K562 (cell line): ENCODE results near the gene NOVA1. TPM values are rescaled to one million over a fixed set of nuclear protein-coding genes. Genes with fewer than 3 reads are reported as not detected.

Experiments
- ATAC-seq: fragments of 200-7000 bp; cut with Tn5 transposase; 3 replicates; pipeline ENCODE4 v1.9.1; 2020; ENCODE audit warnings: moderate library complexity
- BruUV-seq: library from RNA; stranded (reverse); fragments of 400-500 nt; replicated peaks from 2 replicates; lab custom pipeline; 2021; lab: Mats Ljungman, UMichigan
- CTCF ChIA-PET: fragments of 300-600 bp; formaldehyde crosslinking; extraction: SDS; loops from one replicate; lab custom pipeline; 2021; ENCODE audit warnings: low intra/inter-chr PET ratio; lab: Yijun Ruan, JAX
- POLR2A ChIA-PET: fragments of 300-600, 350-650 bp; sonication (Branson Sonifier 250); formaldehyde crosslinking; extraction: SDS; loops from one replicate; lab custom pipeline; 2021; ENCODE audit warnings: antibody characterized with exemption, inconsistent platforms; lab: Yijun Ruan, JAX
- DNase-seq, 4 experiments: peaks; one replicate each; pipeline versions ENCODE4 v3.0.0 to v3.0.0-alpha.2; 2011 to 2018; ENCODE audit warnings: low spot score in 3 of 4, mixed read lengths in 3 of 4; ENCODE audit errors: extremely low read depth in 1 of 4
- FAIRE-seq: peaks from 2 replicates; lab custom pipeline; 2011; peaks lifted over from hg19 to GRCh38; lab: Jason Lieb, UNC
- H2AFZ ChIP-seq: 2 replicates; pipeline ENCODE4 v1.6.0; 2011; ENCODE audit warnings: low read depth, low read length, control low read depth, inconsistent platforms
- H3K27ac ChIP-seq: fragments of 200-600 bp; 3 replicates; pipeline ENCODE4 v1.8.0; 2011; ENCODE audit warnings: low read depth, mild to moderate bottlenecking, control low read depth, inconsistent platforms, low read length, moderate library complexity, mixed read lengths; ENCODE audit errors: extremely low read depth
- H3K27me3 ChIP-seq, 2 experiments: fragments of 300-600 bp in 1 of 2; 2 replicates in 1 of 2; 3 replicates in 1 of 2; pipeline versions ENCODE4 v1.6.0 to v1.8.0; 2011; ENCODE audit warnings: inconsistent platforms in 2 of 2, low read length in 2 of 2, mild to moderate bottlenecking in 1 of 2, mixed read lengths in 1 of 2, moderate library complexity in 1 of 2; ENCODE audit not compliant: control insufficient read depth in 2 of 2, insufficient read depth in 2 of 2
- H3K36me3 ChIP-seq: fragments of 300-600 bp; 3 replicates; pipeline ENCODE4 v1.8.0; 2011; ENCODE audit warnings: mild to moderate bottlenecking, low read length, inconsistent platforms; ENCODE audit not compliant: control insufficient read depth, insufficient read depth
- H3K4me1 ChIP-seq, 2 experiments: fragments of 200-600 bp in 1 of 2; replicated peaks in 1 of 2; 2 replicates in 1 of 2; 3 replicates in 1 of 2; pipeline versions ENCODE4 v1.5.1 to v1.8.0; 2011; ENCODE audit warnings: inconsistent platforms in 2 of 2, low read length in 2 of 2, mild to moderate bottlenecking in 1 of 2, mixed read lengths in 1 of 2, moderate library complexity in 1 of 2; ENCODE audit not compliant: control insufficient read depth in 2 of 2, insufficient read depth in 2 of 2
- H3K4me2 ChIP-seq: 2 replicates; pipeline ENCODE4 v1.6.1; 2011; ENCODE audit warnings: low read length, control low read depth, inconsistent platforms, mixed read lengths; ENCODE audit not compliant: insufficient read depth
- H3K4me3 ChIP-seq: fragments of 200-600 bp; sonication (generic), shearing (Covaris generic); 2 replicates; pipeline ENCODE4 v1.5.1; 2016; ENCODE audit warnings: control low read depth, inconsistent platforms
- H3K79me2 ChIP-seq: fragments of 200-600 bp; 3 replicates; pipeline ENCODE4 v1.8.0; 2011; ENCODE audit warnings: low read length, inconsistent platforms; ENCODE audit not compliant: control insufficient read depth, insufficient read depth
- H3K9ac ChIP-seq, 2 experiments: 2 replicates each; pipeline versions ENCODE4 v1.6.0 to v1.6.1; 2011; ENCODE audit warnings: low read depth in 2 of 2, low read length in 2 of 2, control low read depth in 1 of 2, inconsistent platforms in 1 of 2, mild to moderate bottlenecking in 1 of 2, mixed read lengths in 1 of 2; ENCODE audit not compliant: insufficient read depth in 1 of 2
- H3K9me1 ChIP-seq: one replicate; pipeline ENCODE4 v1.6.0; 2011; ENCODE audit warnings: inconsistent platforms, mild to moderate bottlenecking, low read length, moderate library complexity; ENCODE audit not compliant: control insufficient read depth, insufficient read depth
- H3K9me3 ChIP-seq: replicated peaks from 2 replicates; pipeline ENCODE4 v1.5.1; 2011; ENCODE audit warnings: low read depth, low read length, inconsistent platforms; ENCODE audit not compliant: control insufficient read depth, insufficient read depth
- H4K20me1 ChIP-seq: replicated peaks from 2 replicates; pipeline ENCODE4 v1.6.1; 2011; ENCODE audit warnings: low read length, inconsistent platforms, mixed read lengths; ENCODE audit not compliant: control insufficient read depth, insufficient read depth
- CHD2 ChIP-seq: IDR thresholded peaks from 2 replicates; pipeline ENCODE4 v1.6.1; 2011; ENCODE audit warnings: low read depth, low read length
- DEAF1 ChIP-seq: fragments of 450-650 bp; formaldehyde crosslinking; IDR thresholded peaks from 2 replicates; pipeline ENCODE4 v1.4.0; 2020; ENCODE audit warnings: mild to moderate bottlenecking, moderate library complexity
- DIDO1 ChIP-seq: fragments of 450-650 bp; IDR thresholded peaks from 2 replicates; pipeline ENCODE4 v1.6.1; 2016; ENCODE audit warnings: low read depth, missing biosample characterization, missing genetic modification characterization
- E2F4 ChIP-seq: sonication (generic); formaldehyde crosslinking; IDR thresholded peaks from 2 replicates; pipeline ENCODE4 v1.8.0; 2022; ENCODE audit warnings: mild to moderate bottlenecking, low read depth, missing genetic modification reagents
- ESRRB ChIP-seq: fragments of 250-450 bp; sonication (Bioruptor Pico); IDR thresholded peaks from 2 replicates; pipeline ENCODE4 v1.5.0; 2020; ENCODE audit warnings: mild to moderate bottlenecking, moderate library complexity, borderline replicate concordance
- GTF2B ChIP-seq: IDR thresholded peaks from 2 replicates; pipeline ENCODE4 v1.6.1; 2011; ENCODE audit not compliant: insufficient read length; ENCODE audit errors: extremely low read depth
- HEY1 ChIP-seq: fragments of 250-450 bp; sonication (Bioruptor Pico); IDR thresholded peaks from 2 replicates; pipeline ENCODE4 v1.5.0; 2020; ENCODE audit warnings: mild to moderate bottlenecking, moderate library complexity, borderline replicate concordance
- KDM2B ChIP-seq: fragments of 250-450 bp; sonication (Bioruptor Pico); IDR thresholded peaks from 2 replicates; pipeline ENCODE4 v1.8.0; 2021; ENCODE audit warnings: mild to moderate bottlenecking, moderate library complexity
- MAFG ChIP-seq: fragments of 450-650 bp; conservative IDR thresholded peaks from 2 replicates; pipeline ENCODE4 v1.6.1; 2016; ENCODE audit warnings: missing genetic modification characterization, missing compliant biosample characterization
- NR2C2 ChIP-seq, 2 experiments: fragments of 200-800 bp in 1 of 2; sonication (Bioruptor generic) in 1 of 2; sonication (generic) in 1 of 2; formaldehyde crosslinking in 1 of 2; IDR thresholded peaks; 2 replicates each; pipeline versions ENCODE4 v1.6.1 to v1.8.0; 2016 to 2022; ENCODE audit warnings: mild to moderate bottlenecking in 1 of 2, missing compliant biosample characterization in 1 of 2, missing genetic modification characterization in 1 of 2, missing genetic modification reagents in 1 of 2
- ZBED1 ChIP-seq: IDR thresholded peaks from 2 replicates; pipeline ENCODE4 v1.6.1; 2014
- ZBTB17 ChIP-seq: fragments of 450-650 bp; formaldehyde crosslinking; IDR thresholded peaks from 2 replicates; pipeline ENCODE4 v1.4.0; 2020; ENCODE audit warnings: mild to moderate bottlenecking
- ZKSCAN1 ChIP-seq: fragments of 150-350 bp; IDR thresholded peaks from 2 replicates; pipeline ENCODE4 v1.6.1; 2016; ENCODE audit warnings: low read depth, low read length
- ZNF197 ChIP-seq: fragments of 200-800 bp; sonication (Bioruptor generic); IDR thresholded peaks from 2 replicates; pipeline ENCODE4 v1.6.1; 2016; ENCODE audit warnings: low read depth, missing genetic modification characterization, missing compliant biosample characterization
- ZNF212 ChIP-seq: fragments of 450-650 bp; formaldehyde crosslinking; IDR thresholded peaks from 2 replicates; pipeline ENCODE4 v1.4.0; 2020; ENCODE audit warnings: mild to moderate bottlenecking
- ZNF41 ChIP-seq: fragments of 250-450 bp; sonication (Bioruptor Pico); conservative IDR thresholded peaks from 2 replicates; pipeline ENCODE4 v1.4.0; 2020; ENCODE audit warnings: mild to moderate bottlenecking
- WGBS: fragments of 100-300 bp; shearing (Covaris generic); methylation state at CpG from one replicate; pipeline ENCODE4 v1.1.6; 2016; ENCODE audit warnings: low coverage, mixed read lengths; ENCODE audit not compliant: insufficient coverage; ENCODE audit errors: missing lambda C conversion rate; 5-methylcytosine and 5-hydroxymethylcytosine counted together
- in situ Hi-C: fragments of 300-500 bp; cut with MboI; formaldehyde crosslinking; loops from 4 replicates; pipeline ENCODE4 v1.15.0; 2018; ENCODE audit warnings: inconsistent platforms, mixed read lengths
- intact Hi-C: fragments of 100-400 bp; cut with micrococcal nuclease; formaldehyde crosslinking; loops from 2 replicates; pipeline ENCODE4 v1.14.2; 2022
- polyA plus RNA-seq, 8 experiments: library from polyadenylated mRNA; depleted of rRNA in 4 of 8; stranded (reverse) in 5 of 8; unstranded in 3 of 8; fragments of >200 nt; fragmentation: Nextera tagmentation in 2 of 8; fragmentation: Illumina TruSeq in 1 of 8; extraction: Ambion mirVana in 2 of 8; extraction: Trizol in 1 of 8; gene quantifications; 2 replicates each; pipeline versions ENCODE4 v1.2.1 to v1.2.3, GENCODE V29; 2011 to 2014; ENCODE audit warnings: inconsistent platforms in 1 of 8, missing spikeins in 1 of 8
- total RNA-seq, 7 experiments: library from RNA; depleted of rRNA in 6 of 7; stranded (reverse); fragments of >200 nt in 6 of 7; fragmentation: Illumina TruSeq in 2 of 7; extraction: Trizol in 2 of 7; gene quantifications; 2 replicates each; pipeline versions ENCODE4 v1.2.1 to v1.2.3, GENCODE V29; 2011 to 2021; ENCODE audit warnings: low replicate concordance in 1 of 7

The NOVA1 gene
- total and polyA plus RNA-seq, 9 of the 15 experiments (the other 6 are each of a cell fraction or from before 2014, with no cell fraction given): 0.01 TPM; not detected in 8

GRCh38 chr14:26589925-26590324, 7.9 kb downstream of the NOVA1 start (continued):
- TF ChIP-seq E2F4 (CRISPR knock-in tag) (no peak), ZBTB17 (CRISPR knock-in tag) (no peak), DEAF1 (no peak), ZKSCAN1 (no peak), ZBED1 (no peak), ESRRB (CRISPR knock-in tag) (no peak)

GRCh38 chr14:26577711-26578110, 20.1 kb downstream of the NOVA1 start:
- WGBS: 0% methylated on average over 1 of the region's 2 CpGs
- H3K9ac ChIP-seq: no peak overlapping the region
- ChIA-PET CTCF (no interaction called here), POLR2A (no interaction called here)
- H3K9me3 ChIP-seq: no peaks in the 10 kb centered on the region
- no peak overlapping the region for H2AFZ ChIP-seq
- in situ Hi-C loops (no loop called here), intact Hi-C loops (no loop called here)
- TF ChIP-seq DIDO1 (no peak), GTF2B (no peak), KDM2B (CRISPR knock-in tag) (no peak), ZNF197 (CRISPR knock-in tag) (no peak), MAFG (tag) (no peak), NR2C2 (CRISPR knock-in tag; IDR thresholded peaks at IDR 0.05) (no peak), NR2C2 (tag; IDR thresholded peaks at IDR 0.05) (no peak), HEY1 (CRISPR knock-in tag) (no peak), ZNF41 (CRISPR knock-in tag) (no peak), CHD2 (no peak), ZNF212 (CRISPR knock-in tag) (no peak), DEAF1 (no peak)
- ATAC-seq (no peak), DNase-seq (no peak), FAIRE-seq (no peak)
- H3K27ac ChIP-seq: no peak overlapping the region
- H3K4me2 ChIP-seq: no peak overlapping the region
- H3K79me2 ChIP-seq: no peaks in the 10 kb centered on the region
- H3K36me3 ChIP-seq: no peaks in the 10 kb centered on the region
- no TSS peak for BruUV-seq
- no peaks in the 10 kb centered on the region for H4K20me1 ChIP-seq
- no peaks in the 10 kb centered on the region for H3K27me3 ChIP-seq
- H3K4me1 ChIP-seq: no peaks in the 10 kb centered on the region
- H3K9me1 ChIP-seq: no peaks in the 10 kb centered on the region
- H3K4me3 ChIP-seq: no peak overlapping the region
